Muscle of arm (tissue), 14 donors: ENCODE measurements around the gene GPS2. TPM values are rescaled to one million over a fixed set of nuclear protein-coding genes. Genes with fewer than 3 reads are reported as not detected.

ENCODE experiments used
- DNase-seq: peaks from one replicate; pipeline ENCODE4 v3.0.0-alpha.2; 2013
- long read RNA-seq, 11 donors: transcript quantifications; one replicate each; lab custom pipeline, GENCODE V29; 2026
- polyA plus RNA-seq, 12 donors: library from polyadenylated mRNA; unstranded; fragments of 120-200 nt; gene quantifications; one replicate each; pipeline ENCODE4 v1.2.1, GENCODE V29; 2013; ENCODE audit not compliant: insufficient read length in 12 of 12

GPS2 gene
- 100 to 1,000 TPM in 1 of 12 donors, 10 to 100 TPM in 10, not detected in 1; 56.0 to 125 (median 60.5) TPM for polyA plus RNA-seq
- long read RNA-seq, donor 1, transcript GPS2-202 (10 exons, 1,371 nt): minor isoform, 6 of 258 reads
- long read RNA-seq, donor 1, transcript GPS2-201 (11 exons, 1,379 nt): major isoform, 7 of 258 reads
- long read RNA-seq, donor 1, partial matches to known transcripts: 220 of 258 reads
- long read RNA-seq, donor 1, other reads (novel, unspliced or antisense): 16 of 258 reads
- long read RNA-seq, donor 2, transcript GPS2-201 (11 exons, 1,379 nt): major isoform, 13 of 22 reads
- long read RNA-seq, donor 2, transcript GPS2-202 (10 exons, 1,371 nt): minor isoform, 8 of 22 reads
- long read RNA-seq, donor 2, partial matches to known transcripts: 0 of 22 reads
- long read RNA-seq, donor 2, other reads (novel, unspliced or antisense): 0 of 22 reads
- long read RNA-seq, donor 3, partial matches to known transcripts: 132 of 137 reads
- long read RNA-seq, donor 3, other reads (novel, unspliced or antisense): 0 of 137 reads
- long read RNA-seq, donor 4, partial matches to known transcripts: 0 of 8 reads
- long read RNA-seq, donor 4, other reads (novel, unspliced or antisense): 0 of 8 reads
- long read RNA-seq, donor 5, transcript GPS2-201 (11 exons, 1,379 nt): minor isoform, 11 of 27 reads
- long read RNA-seq, donor 5, transcript GPS2-202 (10 exons, 1,371 nt): major isoform, 13 of 27 reads
- long read RNA-seq, donor 5, partial matches to known transcripts: 0 of 27 reads
- long read RNA-seq, donor 5, other reads (novel, unspliced or antisense): 0 of 27 reads
- long read RNA-seq, donor 6, transcript GPS2-202 (10 exons, 1,371 nt): major isoform, 5 of 12 reads
- long read RNA-seq, donor 6, transcript GPS2-201 (11 exons, 1,379 nt): major isoform, 5 of 12 reads
- long read RNA-seq, donor 6, partial matches to known transcripts: 0 of 12 reads
- long read RNA-seq, donor 6, other reads (novel, unspliced or antisense): 0 of 12 reads
- long read RNA-seq, donor 7, transcript GPS2-201 (11 exons, 1,379 nt): major isoform, 7 of 85 reads
- long read RNA-seq, donor 7, partial matches to known transcripts: 36 of 85 reads
- long read RNA-seq, donor 7, other reads (novel, unspliced or antisense): 39 of 85 reads
- long read RNA-seq, donor 8, transcript GPS2-202 (10 exons, 1,371 nt): minor isoform, 5 of 15 reads
- long read RNA-seq, donor 8, transcript GPS2-201 (11 exons, 1,379 nt): major isoform, 9 of 15 reads
- long read RNA-seq, donor 8, partial matches to known transcripts: 0 of 15 reads
- long read RNA-seq, donor 8, other reads (novel, unspliced or antisense): 0 of 15 reads
- long read RNA-seq, donor 9, partial matches to known transcripts: 0 of 9 reads
- long read RNA-seq, donor 9, other reads (novel, unspliced or antisense): 0 of 9 reads
- long read RNA-seq, donor 10, transcript GPS2-202 (10 exons, 1,371 nt): minor isoform, 7 of 17 reads
- long read RNA-seq, donor 10, transcript GPS2-201 (11 exons, 1,379 nt): major isoform, 8 of 17 reads
- long read RNA-seq, donor 10, partial matches to known transcripts: 0 of 17 reads
- long read RNA-seq, donor 10, other reads (novel, unspliced or antisense): 0 of 17 reads
- long read RNA-seq, donor 11, transcript GPS2-202 (10 exons, 1,371 nt): major isoform, 9 of 18 reads
- long read RNA-seq, donor 11, transcript GPS2-201 (11 exons, 1,379 nt): minor isoform, 5 of 18 reads
- long read RNA-seq, donor 11, partial matches to known transcripts: 0 of 18 reads
- long read RNA-seq, donor 11, other reads (novel, unspliced or antisense): 0 of 18 reads

- DNase-seq: peak; percentile 89
These were observed at the start of gene GPS2 for GRCh38 chr17:7314719-7315569. Gene GPS2 (minus strand): TSS chr17:7315360. CDS start chr17:7315052, 308 bp downstream.

- DNase-seq: no peak
These were observed 48.2 kb upstream of the GPS2 start for GRCh38 chr17:7363311-7363710.

- no peak for DNase-seq
These were observed 46.7 kb upstream of the GPS2 start for GRCh38 chr17:7361906-7362305.

- DNase-seq: no peak
These were observed 42.2 kb upstream of the GPS2 start for GRCh38 chr17:7357381-7357780.

- no peak for DNase-seq
These were observed 41.6 kb upstream of the GPS2 start for GRCh38 chr17:7356756-7357155.

- DNase-seq: peak; percentile 68
These were observed 41.0 kb upstream of the GPS2 start for GRCh38 chr17:7356072-7356549.

GRCh38 chr17:7355573-7355972, 40.4 kb upstream of the GPS2 start:
- no peak for DNase-seq

GRCh38 chr17:7355053-7355452, 39.9 kb upstream of the GPS2 start, which contains the start of gene TMEM95:
Gene TMEM95 (plus strand): TSS chr17:7355156. CDS start chr17:7355205, 49 bp downstream.
- DNase-seq: no peak

GRCh38 chr17:7354262-7354843, 39.2 kb upstream of the GPS2 start:
- DNase-seq: no peak

GRCh38 chr17:7352910-7353635, 37.9 kb upstream of the GPS2 start:
- no peak for DNase-seq

- no peak for DNase-seq
These were observed 37.3 kb upstream of the GPS2 start for GRCh38 chr17:7352503-7352889.

GRCh38 chr17:7351665-7352502, 36.7 kb upstream of the GPS2 start, which contains the start of gene KCTD11:
Gene KCTD11 (plus strand): TSS chr17:7352162.
- DNase-seq: peak; percentile 75

- no peak for DNase-seq
These were observed 33.5 kb upstream of the GPS2 start for GRCh38 chr17:7348478-7349242.

GRCh38 chr17:7347630-7348477, 32.7 kb upstream of the GPS2 start:
- no peak for DNase-seq
